Measurements from ENCODE around the gene ATP6V0D1. TPM values are rescaled to one million over a fixed set of nuclear protein-coding genes. Genes with fewer than 3 reads are reported as not detected.
A peak's percentile ranks its signal among the peaks of the same experiment; 100 is the strongest.

Gene ATP6V0D1
- polyA plus RNA-seq, 3 donors, result 354 to 687 (median 631) TPM

GRCh38 chr16:67400901-67401300 lies 80.1 kb downstream of the ATP6V0D1 start:
- TF ChIP-seq, protein P1, sequence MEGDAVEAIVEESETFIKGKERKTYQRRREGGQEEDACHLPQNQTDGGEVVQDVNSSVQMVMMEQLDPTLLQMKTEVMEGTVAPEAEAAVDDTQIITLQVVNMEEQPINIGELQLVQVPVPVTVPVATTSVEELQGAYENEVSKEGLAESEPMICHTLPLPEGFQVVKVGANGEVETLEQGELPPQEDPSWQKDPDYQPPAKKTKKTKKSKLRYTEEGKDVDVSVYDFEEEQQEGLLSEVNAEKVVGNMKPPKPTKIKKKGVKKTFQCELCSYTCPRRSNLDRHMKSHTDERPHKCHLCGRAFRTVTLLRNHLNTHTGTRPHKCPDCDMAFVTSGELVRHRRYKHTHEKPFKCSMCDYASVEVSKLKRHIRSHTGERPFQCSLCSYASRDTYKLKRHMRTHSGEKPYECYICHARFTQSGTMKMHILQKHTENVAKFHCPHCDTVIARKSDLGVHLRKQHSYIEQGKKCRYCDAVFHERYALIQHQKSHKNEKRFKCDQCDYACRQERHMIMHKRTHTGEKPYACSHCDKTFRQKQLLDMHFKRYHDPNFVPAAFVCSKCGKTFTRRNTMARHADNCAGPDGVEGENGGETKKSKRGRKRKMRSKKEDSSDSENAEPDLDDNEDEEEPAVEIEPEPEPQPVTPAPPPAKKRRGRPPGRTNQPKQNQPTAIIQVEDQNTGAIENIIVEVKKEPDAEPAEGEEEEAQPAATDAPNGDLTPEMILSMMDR (IDR thresholded peaks at IDR 0.05), result no peak

GRCh38 chr16:67399749-67400704 lies 80.9 kb downstream of the ATP6V0D1 start:
- Histone ChIP-seq H3K4me1 (ENCODE audit: control insufficient read depth in 1 of 2, insufficient read depth in 2 of 2, low read length in 2 of 2) (peaks cover 22 to 26% of the 10 kb centered on the region in 2 donors), H3K36me3 (replicated peaks in 1 of 2; ENCODE audit: control insufficient read depth in 1 of 2, insufficient read depth in 2 of 2, low read length in 2 of 2) (no peaks in the 10 kb centered on the region), H3K27me3 (ENCODE audit: control insufficient read depth in 2 of 2, insufficient read depth in 2 of 2, low read length in 2 of 2) (no peaks in the 10 kb centered on the region), H3K9me3 (replicated peaks in 1 of 2; ENCODE audit: control insufficient read depth in 1 of 2, insufficient read depth in 1 of 2, low read length in 2 of 2) (no peaks in the 10 kb centered on the region), H3K79me2 (ENCODE audit: insufficient read depth, low read length) (no peaks in the 10 kb centered on the region), H2AFZ (ENCODE audit: insufficient read depth, low read depth, low read length, poor library complexity, severe bottlenecking) (no peak overlapping the region), H3K4me2 (replicated peaks; ENCODE audit: extremely low read depth, low read length, poor library complexity, severe bottlenecking) (no peak overlapping the region), H4K20me1 (ENCODE audit: insufficient read depth, low read length) (peaks cover 9% of the 10 kb centered on the region), H3K4me3 (replicated peaks in 1 of 3; ENCODE audit: low read depth in 2 of 3, low read length in 3 of 3) (no peak overlapping the region), H3K27ac (ENCODE audit: low read depth in 1 of 2, low read length in 2 of 2) (no peak overlapping the region), H3K9ac (ENCODE audit: insufficient read depth, low read length, poor library complexity, severe bottlenecking) (no peak overlapping the region)
- no peak overlapping the region for H3K4me3 Mint-ChIP-seq
- TF ChIP-seq, protein P1 (IDR thresholded peaks at IDR 0.05), result peak; percentile 80
- H3K36me3 Mint-ChIP-seq, result no peaks in the 10 kb centered on the region
- peaks cover 2 to 24% (median 7%) of the 10 kb centered on the region in 3 donors for H3K27me3 Mint-ChIP-seq (ENCODE audit: low read depth in 3 of 3)
- H3K9me3 Mint-ChIP-seq, result peaks cover 0 to 2% (median 0%) of the 10 kb centered on the region in 7 donors
- no peak overlapping the region for H3K27ac Mint-ChIP-seq
- intact Hi-C loops (cut with micrococcal nuclease), result loop anchor here (2.0 to 10.0 kb wide), 5 partner anchors 27 to 123 kb away; partner anchors contain the start of gene PLEKHG4 (in 1 of the 2)
- WGBS (ENCODE audit: insufficient coverage), result 84% methylated on average over 16 of the region's 19 CpGs
- no peak for DNase-seq
- H3K4me1 Mint-ChIP-seq, result peaks cover 14% of the 10 kb centered on the region

More at GRCh38 chr16:67400901-67401300, 80.1 kb downstream of the ATP6V0D1 start:
- Histone ChIP-seq H3K27me3 (ENCODE audit: control insufficient read depth in 2 of 2, insufficient read depth in 2 of 2, low read length in 2 of 2) (no peaks in the 10 kb centered on the region), H3K79me2 (ENCODE audit: insufficient read depth, low read length) (no peaks in the 10 kb centered on the region), H3K36me3 (replicated peaks in 1 of 2; ENCODE audit: control insufficient read depth in 1 of 2, insufficient read depth in 2 of 2, low read length in 2 of 2) (no peaks in the 10 kb centered on the region), H3K4me1 (ENCODE audit: control insufficient read depth in 1 of 2, insufficient read depth in 2 of 2, low read length in 2 of 2) (peaks cover 13 to 17% of the 10 kb centered on the region in 2 donors), H3K27ac (ENCODE audit: low read depth in 1 of 2, low read length in 2 of 2) (no peak overlapping the region), H3K4me3 (replicated peaks in 1 of 3; ENCODE audit: low read depth in 2 of 3, low read length in 3 of 3) (no peak overlapping the region), H3K9me3 (replicated peaks in 1 of 2; ENCODE audit: control insufficient read depth in 1 of 2, insufficient read depth in 1 of 2, low read length in 2 of 2) (no peaks in the 10 kb centered on the region), H2AFZ (ENCODE audit: insufficient read depth, low read depth, low read length, poor library complexity, severe bottlenecking) (no peak overlapping the region), H3K9ac (ENCODE audit: insufficient read depth, low read length, poor library complexity, severe bottlenecking) (no peak overlapping the region), H4K20me1 (ENCODE audit: insufficient read depth, low read length) (peaks cover 1% of the 10 kb centered on the region), H3K4me2 (replicated peaks; ENCODE audit: extremely low read depth, low read length, poor library complexity, severe bottlenecking) (no peak overlapping the region)
- no peaks in the 10 kb centered on the region for H3K36me3 Mint-ChIP-seq
- no peak overlapping the region for H3K4me3 Mint-ChIP-seq
- no peak overlapping the region for H3K27ac Mint-ChIP-seq
- H3K9me3 Mint-ChIP-seq, result peaks cover 0 to 2% (median 0%) of the 10 kb centered on the region in 7 donors
- peaks cover 2 to 17% (median 5%) of the 10 kb centered on the region in 3 donors for H3K27me3 Mint-ChIP-seq (ENCODE audit: low read depth in 3 of 3)
- no peak for DNase-seq
- 97% methylated on average over 13 of the region's 14 CpGs for WGBS (ENCODE audit: insufficient coverage)
- H3K4me1 Mint-ChIP-seq, result peaks cover 6% of the 10 kb centered on the region
- intact Hi-C loops (cut with micrococcal nuclease), result loop anchor here in 1 of 2 donors (10.0 kb wide), 1 partner anchor 46 kb away; no protein-coding TSS in a partner anchor
